H9 (cell line): ENCODE data around the gene FASTKD1. TPM values are rescaled to one million over a fixed set of nuclear protein-coding genes. Genes with fewer than 3 reads are reported as not detected.

ENCODE experiments used
- DNase-seq: peaks from one replicate; pipeline ENCODE4 v3.0.0-alpha.2; 2017
- H2AFZ ChIP-seq: one replicate; pipeline ENCODE4 v1.6.1; 2013; ENCODE audit warnings: mild to moderate bottlenecking, low read length, control low read depth, moderate library complexity
- H2AK5ac ChIP-seq: 2 replicates; pipeline ENCODE4 v1.6.1; 2013; ENCODE audit warnings: low read length, control low read depth, mixed read lengths; ENCODE audit not compliant: insufficient read length
- H2BK120ac ChIP-seq: one replicate; pipeline ENCODE4 v1.6.1; 2013; ENCODE audit warnings: low read depth, mild to moderate bottlenecking, low read length, control low read depth, inconsistent platforms; ENCODE audit not compliant: poor library complexity, severe bottlenecking
- H2BK12ac ChIP-seq: 2 replicates; pipeline ENCODE4 v1.6.1; 2013; ENCODE audit warnings: low read length, control low read depth, mixed read lengths, low read depth; ENCODE audit not compliant: insufficient read length
- H2BK15ac ChIP-seq: 2 replicates; pipeline ENCODE4 v1.6.1; 2013; ENCODE audit warnings: low read depth, low read length, control low read depth
- H2BK20ac ChIP-seq: one replicate; pipeline ENCODE4 v1.6.1; 2013; ENCODE audit warnings: low read depth, mild to moderate bottlenecking, low read length, control low read depth, inconsistent platforms; ENCODE audit not compliant: poor library complexity, severe bottlenecking
- H2BK5ac ChIP-seq: 2 replicates; pipeline ENCODE4 v1.6.1; 2013; ENCODE audit warnings: low read length, control low read depth, mixed read lengths; ENCODE audit not compliant: insufficient read length
- H3K14ac ChIP-seq: 2 replicates; pipeline ENCODE4 v1.6.1; 2013; ENCODE audit warnings: low read length, control low read depth; ENCODE audit not compliant: insufficient read depth
- H3K18ac ChIP-seq: 2 replicates; pipeline ENCODE4 v1.6.1; 2013; ENCODE audit warnings: low read depth, mild to moderate bottlenecking, mixed read lengths, low read length, control low read depth; ENCODE audit not compliant: insufficient read length
- H3K23ac ChIP-seq: 2 replicates; pipeline ENCODE4 v1.6.1; 2013; ENCODE audit warnings: low read length, control low read depth, mixed read lengths, low read depth; ENCODE audit not compliant: insufficient read length
- H3K23me2 ChIP-seq: 2 replicates; pipeline ENCODE4 v1.6.1; 2013; ENCODE audit warnings: low read depth, mild to moderate bottlenecking, mixed read lengths, low read length, control low read depth; ENCODE audit not compliant: insufficient read length, poor library complexity, severe bottlenecking
- H3K27ac ChIP-seq: 2 replicates; pipeline ENCODE4 v1.5.1; 2013; ENCODE audit warnings: low read length, control low read depth, mixed read lengths, low read depth; ENCODE audit not compliant: insufficient read length
- H3K27me3 ChIP-seq: 2 replicates; pipeline ENCODE4 v1.6.1; 2013; ENCODE audit warnings: low read length, control low read depth, inconsistent platforms; ENCODE audit not compliant: insufficient read depth
- H3K4ac ChIP-seq: 2 replicates; pipeline ENCODE4 v1.6.1; 2013; ENCODE audit warnings: low read depth, mild to moderate bottlenecking, control low read depth, inconsistent platforms, low read length, moderate library complexity
- H3K4me1 ChIP-seq: 2 replicates; pipeline ENCODE4 v1.6.1; 2013; ENCODE audit warnings: low read length, control low read depth, inconsistent platforms; ENCODE audit not compliant: insufficient read depth
- H3K4me2 ChIP-seq: 2 replicates; pipeline ENCODE4 v1.6.1; 2013; ENCODE audit warnings: low read length, control low read depth, mixed read lengths; ENCODE audit not compliant: insufficient read length, insufficient read depth
- H3K56ac ChIP-seq: 2 replicates; pipeline ENCODE4 v1.6.1; 2013; ENCODE audit warnings: low read depth, mild to moderate bottlenecking, mixed read lengths, low read length, control low read depth; ENCODE audit not compliant: insufficient read length
- H3K79me1 ChIP-seq: 2 replicates; pipeline ENCODE4 v1.6.1; 2013; ENCODE audit warnings: low read depth, mild to moderate bottlenecking, moderate library complexity, low read length, control low read depth, inconsistent platforms; ENCODE audit not compliant: insufficient read depth, poor library complexity, severe bottlenecking
- H3K79me2 ChIP-seq: 2 replicates; pipeline ENCODE4 v1.6.1; 2013; ENCODE audit warnings: low read length, control low read depth, inconsistent platforms; ENCODE audit not compliant: insufficient read depth
- H3K9ac ChIP-seq: 2 replicates; pipeline ENCODE4 v1.6.1; 2013; ENCODE audit warnings: low read length, control low read depth, mixed read lengths; ENCODE audit not compliant: insufficient read length; ENCODE audit errors: extremely low read depth
- H3K9me3 ChIP-seq: one replicate; pipeline ENCODE4 v1.6.1; 2013; ENCODE audit warnings: low read depth, low read length, inconsistent platforms; ENCODE audit not compliant: control insufficient read depth
- H3T11ph ChIP-seq: one replicate; pipeline ENCODE4 v1.6.1; 2013; ENCODE audit warnings: mild to moderate bottlenecking, low read length, control low read depth, inconsistent platforms
- H4K20me1 ChIP-seq: one replicate; pipeline ENCODE4 v1.6.1; 2013; ENCODE audit not compliant: control insufficient read depth, insufficient read length, insufficient read depth
- H4K5ac ChIP-seq: 2 replicates; pipeline ENCODE4 v1.6.1; 2013; ENCODE audit warnings: low read depth, mild to moderate bottlenecking, mixed read lengths, low read length, control low read depth; ENCODE audit not compliant: insufficient read length
- H4K8ac ChIP-seq: replicated peaks from 2 replicates; pipeline ENCODE4 v1.6.1; 2013; ENCODE audit warnings: low read length, control low read depth, mixed read lengths, low read depth; ENCODE audit not compliant: insufficient read length
- H4K91ac ChIP-seq: 2 replicates; pipeline ENCODE4 v1.6.1; 2013; ENCODE audit warnings: low read depth, mild to moderate bottlenecking, moderate library complexity, mixed read lengths, low read length, control low read depth; ENCODE audit not compliant: insufficient read length
- H3K27ac Mint-ChIP-seq, 3 experiments: 2 replicates in 2 of 3; 3 replicates in 1 of 3; pipeline ENCODE4 v1.8.0; 2020 to 2021; ENCODE audit warnings: mixed read lengths in 3 of 3, mild to moderate bottlenecking in 1 of 3, moderate library complexity in 1 of 3
- H3K27me3 Mint-ChIP-seq: 2 replicates; pipeline ENCODE4 v1.8.0; 2021; ENCODE audit warnings: low read depth, mild to moderate bottlenecking, moderate library complexity, mixed read lengths
- H3K36me3 Mint-ChIP-seq, 3 experiments: 2 replicates in 2 of 3; 3 replicates in 1 of 3; pipeline ENCODE4 v1.8.0; 2020 to 2021; ENCODE audit warnings: low read depth in 3 of 3, mixed read lengths in 3 of 3; ENCODE audit not compliant: insufficient read depth in 1 of 3
- H3K4me1 Mint-ChIP-seq, 2 experiments: 2 replicates each; pipeline ENCODE4 v1.8.0; 2020; ENCODE audit warnings: mixed read lengths in 2 of 2
- H3K4me3 Mint-ChIP-seq, 2 experiments: 2 replicates in 1 of 2; 3 replicates in 1 of 2; pipeline ENCODE4 v1.8.0; 2020 to 2021; ENCODE audit warnings: mild to moderate bottlenecking in 2 of 2, mixed read lengths in 2 of 2, moderate library complexity in 1 of 2
- H3K9me3 Mint-ChIP-seq, 2 experiments: 2 replicates in 1 of 2; 3 replicates in 1 of 2; pipeline ENCODE4 v1.8.0; 2020; ENCODE audit warnings: mild to moderate bottlenecking in 2 of 2, mixed read lengths in 2 of 2, moderate library complexity in 1 of 2
- CTCF ChIP-seq: fragments of 200-600 bp; sonication (generic); conservative IDR thresholded peaks from 3 replicates; pipeline ENCODE4 v1.8.0; 2021; ENCODE audit warnings: antibody characterized with exemption, mild to moderate bottlenecking
- WGBS: extraction: QIAGEN DNeasy Blood & Tissue Kit; methylation state at CpG from one replicate; pipeline ENCODE4 v1.1.7; 2013; ENCODE audit warnings: missing lambda C conversion rate, low lambda C conversion rate, mixed read lengths; ENCODE audit not compliant: insufficient read length; ENCODE audit errors: extremely low coverage; 5-methylcytosine and 5-hydroxymethylcytosine counted together
- total RNA-seq: library from RNA; stranded (reverse); gene quantifications from 2 replicates; pipeline ENCODE4 v1.2.1, GENCODE V29; 2021

FASTKD1 gene
- total RNA-seq, 1 experiment from 2014 or later = 47.6 TPM

- Histone ChIP-seq H3K4me2 (peak overlapping the region; percentile 66), H3K23ac (no peak overlapping the region), H2BK5ac (no peak overlapping the region), H2AK5ac (no peak overlapping the region), H2BK120ac (no peak overlapping the region), H3K4ac (no peak overlapping the region), H3K14ac (no peak overlapping the region), H3K23me2 (peaks cover 7% of the 10 kb centered on the region), H3K9me3 (no peaks in the 10 kb centered on the region), H4K20me1 (no peaks in the 10 kb centered on the region), H2BK15ac (no peak overlapping the region), H4K8ac (no peak overlapping the region), H3K4me1 (no peaks in the 10 kb centered on the region), H3K79me2 (no peaks in the 10 kb centered on the region), H3K27me3 (peaks cover 25% of the 10 kb centered on the region; the same call in 1 of the 2 replicates), H3T11ph (no peak overlapping the region), H4K91ac (no peak overlapping the region), H2BK12ac (no peak overlapping the region), H2BK20ac (no peak overlapping the region), H2AFZ (no peak overlapping the region), H3K9ac (no peak overlapping the region), H3K79me1 (no peaks in the 10 kb centered on the region), H3K27ac (no peak overlapping the region), H4K5ac (no peak overlapping the region), H3K56ac (no peak overlapping the region), H3K18ac (no peak overlapping the region)
- no CpG with 5 or more reads among the region's 9 CpGs for WGBS
- Mint-ChIP-seq H3K27ac (no peak overlapping the region), H3K36me3 (no peaks in the 10 kb centered on the region), H3K27me3 (peaks cover 68% of the 10 kb centered on the region), H3K4me3 (peak overlapping the region; percentile 78 to 89), H3K4me1 (peaks cover 3 to 6% of the 10 kb centered on the region in 2 experiments), H3K9me3 (no peaks in the 10 kb centered on the region)
- TF ChIP-seq CTCF = no peak
- DNase-seq = no peak
These were observed 93.6 kb downstream of the FASTKD1 start for GRCh38 chr2:169480079-169480465.

Other genes starting within 250 kb of the FASTKD1 start
- gene LRP2, start 211.3 kb downstream of the FASTKD1 start, total RNA-seq = 1.4 and 1.6 TPM in 2 replicates
- 0.55 and 0.83 TPM in 2 replicates for gene BBS5, start 94.4 kb downstream of the FASTKD1 start, total RNA-seq
- not detected in 2 replicates for gene KLHL41, start 64.2 kb downstream of the FASTKD1 start, total RNA-seq
- gene PPIG, start 10.5 kb upstream of the FASTKD1 start, total RNA-seq = 66.2 and 68.9 TPM in 2 replicates
- 0.33 and 0.94 TPM in 2 replicates for gene CFAP210, start 120.5 kb upstream of the FASTKD1 start, total RNA-seq
- 7.2 and 7.6 TPM in 2 replicates for gene PHOSPHO2, start 120.6 kb upstream of the FASTKD1 start, total RNA-seq
- gene KLHL23, start 160.0 kb upstream of the FASTKD1 start, total RNA-seq = 50.2 and 54.6 TPM in 2 replicates
- gene SSB, start 225.0 kb upstream of the FASTKD1 start, total RNA-seq = 248 and 257 TPM in 2 replicates